K562 (cell line): ENCODE results near the gene RHOF. TPM values are rescaled to one million over a fixed set of nuclear protein-coding genes. Genes with fewer than 3 reads are reported as not detected.
A peak's percentile ranks its signal among the peaks of the same experiment; 100 is the strongest.

Source experiments
- CAMTA2 ChIP-seq: fragments of 250-450 bp; sonication (Bioruptor Pico); conservative IDR thresholded peaks from 2 replicates; pipeline ENCODE4 v1.5.1; 2022
- CBX1 ChIP-seq: sonication (generic); IDR thresholded peaks from 2 replicates; pipeline ENCODE4 v1.6.1; 2016; ENCODE audit warnings: antibody characterized with exemption, low read depth, mild to moderate bottlenecking
- HNRNPLL ChIP-seq: fragments of 200-400 bp; formaldehyde crosslinking; IDR thresholded peaks from 2 replicates; pipeline ENCODE4 v1.6.1; 2017; ENCODE audit warnings: low read length, low read depth, mild to moderate bottlenecking; ENCODE audit not compliant: poor library complexity, severe bottlenecking
- MXI1 ChIP-seq: IDR thresholded peaks from 2 replicates; pipeline ENCODE4 v1.6.1; 2011; ENCODE audit warnings: low read depth, mild to moderate bottlenecking, improper control_type of control experiment, low read length
- NRF1 ChIP-seq, 2 experiments: fragments of 450-650 bp; IDR thresholded peaks in 1 of 2; conservative IDR thresholded peaks in 1 of 2; 2 replicates each; pipeline ENCODE4 v1.6.1; 2014; ENCODE audit warnings: mild to moderate bottlenecking in 2 of 2
- SAFB ChIP-seq: fragments of 200-400 bp; formaldehyde crosslinking; IDR thresholded peaks from 2 replicates; pipeline ENCODE4 v1.6.1; 2017; ENCODE audit warnings: low read depth, low read length, borderline replicate concordance
- SNIP1 ChIP-seq: fragments of 450-650 bp; IDR thresholded peaks from 2 replicates; pipeline ENCODE4 v1.7.1; 2017; ENCODE audit warnings: low read depth, mild to moderate bottlenecking
- TCFL5 ChIP-seq: fragments of 250-450 bp; sonication (Bioruptor Pico); conservative IDR thresholded peaks from 2 replicates; pipeline ENCODE4 v1.6.1; 2021; ENCODE audit warnings: mild to moderate bottlenecking, moderate library complexity, matching md5 sums
- ZNF354B ChIP-seq: fragments of 250-450 bp; sonication (Bioruptor Pico); IDR thresholded peaks from 2 replicates; pipeline ENCODE4 v1.4.0; 2020
- ZNF764 ChIP-seq: fragments of 250-450 bp; sonication (Bioruptor Pico); IDR thresholded peaks from 2 replicates; pipeline ENCODE4 v1.4.0; 2020; ENCODE audit warnings: low read depth, mild to moderate bottlenecking, moderate library complexity
- ZNF766 ChIP-seq: fragments of 200-800 bp; sonication (Bioruptor generic); conservative IDR thresholded peaks from 2 replicates; pipeline ENCODE4 v1.6.1; 2016; ENCODE audit warnings: missing genetic modification characterization, missing compliant biosample characterization
- polyA plus RNA-seq, 8 experiments: library from polyadenylated mRNA; depleted of rRNA in 4 of 8; stranded (reverse) in 5 of 8; unstranded in 3 of 8; fragments of >200 nt; fragmentation: Nextera tagmentation in 2 of 8; fragmentation: Illumina TruSeq in 1 of 8; extraction: Ambion mirVana in 2 of 8; extraction: Trizol in 1 of 8; gene quantifications; 2 replicates each; pipeline versions ENCODE4 v1.2.1 to v1.2.3, GENCODE V29; 2011 to 2014; ENCODE audit warnings: inconsistent platforms in 1 of 8, missing spikeins in 1 of 8
- total RNA-seq, 7 experiments: library from RNA; depleted of rRNA in 6 of 7; stranded (reverse); fragments of >200 nt in 6 of 7; fragmentation: Illumina TruSeq in 2 of 7; extraction: Trizol in 2 of 7; gene quantifications; 2 replicates each; pipeline versions ENCODE4 v1.2.1 to v1.2.3, GENCODE V29; 2011 to 2021; ENCODE audit warnings: low replicate concordance in 1 of 7
- TF ChIP-seq, protein P1 (sequence below): fragments of 450-650 bp; formaldehyde crosslinking; IDR thresholded peaks from 2 replicates; pipeline ENCODE4 v1.4.0; 2020; ENCODE audit warnings: mild to moderate bottlenecking, moderate library complexity
- TF ChIP-seq, protein P2 (sequence below): fragments of 250-450 bp; sonication (Bioruptor Pico); IDR thresholded peaks from 2 replicates; pipeline ENCODE4 v1.5.0; 2021; ENCODE audit warnings: mild to moderate bottlenecking, borderline replicate concordance
- TF ChIP-seq, protein P3 (sequence below): sonication (generic); formaldehyde crosslinking; IDR thresholded peaks from 2 replicates; pipeline ENCODE4 v1.8.1; 2023; ENCODE audit warnings: mild to moderate bottlenecking, missing genetic modification reagents, moderate library complexity
- TF ChIP-seq, protein P4 (sequence below): fragments of 450-650 bp; IDR thresholded peaks from 2 replicates; pipeline ENCODE4 v1.6.1; 2017; ENCODE audit warnings: antibody characterized with exemption, mild to moderate bottlenecking
- TF ChIP-seq, protein P5 (sequence below): fragments of 450-650 bp; IDR thresholded peaks from 2 replicates; pipeline ENCODE4 v1.6.1; 2016; ENCODE audit warnings: antibody characterized with exemption

Gene RHOF
- total and polyA plus RNA-seq, 9 of the 15 experiments (the other 6 are each of a cell fraction or from before 2014, with no cell fraction given): 0.13 to 10.1 (median 4.0) TPM

- TF ChIP-seq, protein P1, sequence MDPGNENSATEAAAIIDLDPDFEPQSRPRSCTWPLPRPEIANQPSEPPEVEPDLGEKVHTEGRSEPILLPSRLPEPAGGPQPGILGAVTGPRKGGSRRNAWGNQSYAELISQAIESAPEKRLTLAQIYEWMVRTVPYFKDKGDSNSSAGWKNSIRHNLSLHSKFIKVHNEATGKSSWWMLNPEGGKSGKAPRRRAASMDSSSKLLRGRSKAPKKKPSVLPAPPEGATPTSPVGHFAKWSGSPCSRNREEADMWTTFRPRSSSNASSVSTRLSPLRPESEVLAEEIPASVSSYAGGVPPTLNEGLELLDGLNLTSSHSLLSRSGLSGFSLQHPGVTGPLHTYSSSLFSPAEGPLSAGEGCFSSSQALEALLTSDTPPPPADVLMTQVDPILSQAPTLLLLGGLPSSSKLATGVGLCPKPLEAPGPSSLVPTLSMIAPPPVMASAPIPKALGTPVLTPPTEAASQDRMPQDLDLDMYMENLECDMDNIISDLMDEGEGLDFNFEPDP: no peak
- TF ChIP-seq, protein P2, sequence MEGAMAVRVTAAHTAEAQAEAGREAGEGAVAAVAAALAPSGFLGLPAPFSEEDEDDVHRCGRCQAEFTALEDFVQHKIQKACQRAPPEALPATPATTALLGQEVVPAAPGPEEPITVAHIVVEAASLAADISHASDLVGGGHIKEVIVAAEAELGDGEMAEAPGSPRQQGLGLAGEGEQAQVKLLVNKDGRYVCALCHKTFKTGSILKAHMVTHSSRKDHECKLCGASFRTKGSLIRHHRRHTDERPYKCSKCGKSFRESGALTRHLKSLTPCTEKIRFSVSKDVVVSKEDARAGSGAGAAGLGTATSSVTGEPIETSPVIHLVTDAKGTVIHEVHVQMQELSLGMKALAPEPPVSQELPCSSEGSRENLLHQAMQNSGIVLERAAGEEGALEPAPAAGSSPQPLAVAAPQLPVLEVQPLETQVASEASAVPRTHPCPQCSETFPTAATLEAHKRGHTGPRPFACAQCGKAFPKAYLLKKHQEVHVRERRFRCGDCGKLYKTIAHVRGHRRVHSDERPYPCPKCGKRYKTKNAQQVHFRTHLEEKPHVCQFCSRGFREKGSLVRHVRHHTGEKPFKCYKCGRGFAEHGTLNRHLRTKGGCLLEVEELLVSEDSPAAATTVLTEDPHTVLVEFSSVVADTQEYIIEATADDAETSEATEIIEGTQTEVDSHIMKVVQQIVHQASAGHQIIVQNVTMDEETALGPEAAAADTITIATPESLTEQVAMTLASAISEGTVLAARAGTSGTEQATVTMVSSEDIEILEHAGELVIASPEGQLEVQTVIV: no peak
- TF ChIP-seq CBX1: peak; percentile 69; the same call in 1 of the 2 replicates
- TF ChIP-seq CAMTA2 (CRISPR knock-in tag): no peak
- TF ChIP-seq, protein P3, sequence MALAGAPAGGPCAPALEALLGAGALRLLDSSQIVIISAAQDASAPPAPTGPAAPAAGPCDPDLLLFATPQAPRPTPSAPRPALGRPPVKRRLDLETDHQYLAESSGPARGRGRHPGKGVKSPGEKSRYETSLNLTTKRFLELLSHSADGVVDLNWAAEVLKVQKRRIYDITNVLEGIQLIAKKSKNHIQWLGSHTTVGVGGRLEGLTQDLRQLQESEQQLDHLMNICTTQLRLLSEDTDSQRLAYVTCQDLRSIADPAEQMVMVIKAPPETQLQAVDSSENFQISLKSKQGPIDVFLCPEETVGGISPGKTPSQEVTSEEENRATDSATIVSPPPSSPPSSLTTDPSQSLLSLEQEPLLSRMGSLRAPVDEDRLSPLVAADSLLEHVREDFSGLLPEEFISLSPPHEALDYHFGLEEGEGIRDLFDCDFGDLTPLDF (CRISPR knock-in tag): 0 out of 2 replicates have a peak, but pooled peaks have one; percentile 14
- TF ChIP-seq HNRNPLL: peak; percentile 55
- TF ChIP-seq MXI1: peak; percentile 40; the same call in 1 of the 2 replicates
- TF ChIP-seq TCFL5: no peak
- no peak for TF ChIP-seq ZNF354B (CRISPR knock-in tag)
- no peak for TF ChIP-seq ZNF766 (CRISPR knock-in tag)
- TF ChIP-seq, protein P4, sequence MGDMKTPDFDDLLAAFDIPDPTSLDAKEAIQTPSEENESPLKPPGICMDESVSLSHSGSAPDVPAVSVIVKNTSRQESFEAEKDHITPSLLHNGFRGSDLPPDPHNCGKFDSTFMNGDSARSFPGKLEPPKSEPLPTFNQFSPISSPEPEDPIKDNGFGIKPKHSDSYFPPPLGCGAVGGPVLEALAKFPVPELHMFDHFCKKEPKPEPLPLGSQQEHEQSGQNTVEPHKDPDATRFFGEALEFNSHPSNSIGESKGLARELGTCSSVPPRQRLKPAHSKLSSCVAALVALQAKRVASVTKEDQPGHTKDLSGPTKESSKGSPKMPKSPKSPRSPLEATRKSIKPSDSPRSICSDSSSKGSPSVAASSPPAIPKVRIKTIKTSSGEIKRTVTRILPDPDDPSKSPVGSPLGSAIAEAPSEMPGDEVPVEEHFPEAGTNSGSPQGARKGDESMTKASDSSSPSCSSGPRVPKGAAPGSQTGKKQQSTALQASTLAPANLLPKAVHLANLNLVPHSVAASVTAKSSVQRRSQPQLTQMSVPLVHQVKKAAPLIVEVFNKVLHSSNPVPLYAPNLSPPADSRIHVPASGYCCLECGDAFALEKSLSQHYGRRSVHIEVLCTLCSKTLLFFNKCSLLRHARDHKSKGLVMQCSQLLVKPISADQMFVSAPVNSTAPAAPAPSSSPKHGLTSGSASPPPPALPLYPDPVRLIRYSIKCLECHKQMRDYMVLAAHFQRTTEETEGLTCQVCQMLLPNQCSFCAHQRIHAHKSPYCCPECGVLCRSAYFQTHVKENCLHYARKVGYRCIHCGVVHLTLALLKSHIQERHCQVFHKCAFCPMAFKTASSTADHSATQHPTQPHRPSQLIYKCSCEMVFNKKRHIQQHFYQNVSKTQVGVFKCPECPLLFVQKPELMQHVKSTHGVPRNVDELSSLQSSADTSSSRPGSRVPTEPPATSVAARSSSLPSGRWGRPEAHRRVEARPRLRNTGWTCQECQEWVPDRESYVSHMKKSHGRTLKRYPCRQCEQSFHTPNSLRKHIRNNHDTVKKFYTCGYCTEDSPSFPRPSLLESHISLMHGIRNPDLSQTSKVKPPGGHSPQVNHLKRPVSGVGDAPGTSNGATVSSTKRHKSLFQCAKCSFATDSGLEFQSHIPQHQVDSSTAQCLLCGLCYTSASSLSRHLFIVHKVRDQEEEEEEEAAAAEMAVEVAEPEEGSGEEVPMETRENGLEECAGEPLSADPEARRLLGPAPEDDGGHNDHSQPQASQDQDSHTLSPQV: no peak
- TF ChIP-seq SNIP1: no peak
- peak; percentile 88 to 90 for TF ChIP-seq NRF1 (conservative IDR thresholded peaks at IDR 0.05 in 1 of 2, IDR thresholded peaks at IDR 0.05 in 1 of 2)
- TF ChIP-seq, protein P5, sequence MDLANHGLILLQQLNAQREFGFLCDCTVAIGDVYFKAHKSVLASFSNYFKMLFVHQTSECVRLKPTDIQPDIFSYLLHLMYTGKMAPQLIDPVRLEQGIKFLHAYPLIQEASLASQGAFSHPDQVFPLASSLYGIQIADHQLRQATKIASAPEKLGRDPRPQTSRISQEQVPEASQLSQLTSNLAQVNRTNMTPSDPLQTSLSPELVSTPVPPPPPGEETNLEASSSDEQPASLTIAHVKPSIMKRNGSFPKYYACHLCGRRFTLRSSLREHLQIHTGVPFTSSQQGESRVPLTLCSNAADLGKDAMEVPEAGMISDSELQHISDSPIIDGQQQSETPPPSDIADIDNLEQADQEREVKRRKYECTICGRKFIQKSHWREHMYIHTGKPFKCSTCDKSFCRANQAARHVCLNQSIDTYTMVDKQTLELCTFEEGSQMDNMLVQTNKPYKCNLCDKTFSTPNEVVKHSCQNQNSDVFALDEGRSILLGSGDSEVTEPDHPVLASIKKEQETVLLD: no peak
- TF ChIP-seq SAFB: no peak
- no peak for TF ChIP-seq ZNF764 (CRISPR knock-in tag)
These were observed 45.9 kb upstream of the RHOF start (continued) for GRCh38 chr12:121839106-121839992.
